ENCODE data around the gene GGCX.

Gene GGCX

GRCh38 chr2:85580206-85580605, 18.9 kb upstream of the GGCX start:
- Histone ChIP-seq H3K27ac (peak overlapping the region; percentile 86 to 96 (median 89)), H3K9me3 (replicated peaks in 1 of 11) (no peaks in the 10 kb centered on the region), H3K9ac (peak overlapping the region; percentile 68 to 91 (median 78)), H3K4me2 (peak overlapping the region; percentile 88 to 100 (median 94)), H4K20me1 (no peaks in the 10 kb centered on the region), H3K4me3 (peak overlapping the region in 8 of 10 experiments; percentile 32 to 63 (median 52); a peak in 9 of 20 replicates), H3K36me3 (peaks cover 0 to 16% (median 0%) of the 10 kb centered on the region in 11 experiments; a peak in 7 of 22 replicates), H3K27me3 (no peaks in the 10 kb centered on the region), H3K4me1 (peaks cover 81 to 91% (median 88%) of the 10 kb centered on the region in 10 experiments)
- TF ChIP-seq Cebpa-rat (IDR thresholded peaks at IDR 0.05): no peak

DNA sequence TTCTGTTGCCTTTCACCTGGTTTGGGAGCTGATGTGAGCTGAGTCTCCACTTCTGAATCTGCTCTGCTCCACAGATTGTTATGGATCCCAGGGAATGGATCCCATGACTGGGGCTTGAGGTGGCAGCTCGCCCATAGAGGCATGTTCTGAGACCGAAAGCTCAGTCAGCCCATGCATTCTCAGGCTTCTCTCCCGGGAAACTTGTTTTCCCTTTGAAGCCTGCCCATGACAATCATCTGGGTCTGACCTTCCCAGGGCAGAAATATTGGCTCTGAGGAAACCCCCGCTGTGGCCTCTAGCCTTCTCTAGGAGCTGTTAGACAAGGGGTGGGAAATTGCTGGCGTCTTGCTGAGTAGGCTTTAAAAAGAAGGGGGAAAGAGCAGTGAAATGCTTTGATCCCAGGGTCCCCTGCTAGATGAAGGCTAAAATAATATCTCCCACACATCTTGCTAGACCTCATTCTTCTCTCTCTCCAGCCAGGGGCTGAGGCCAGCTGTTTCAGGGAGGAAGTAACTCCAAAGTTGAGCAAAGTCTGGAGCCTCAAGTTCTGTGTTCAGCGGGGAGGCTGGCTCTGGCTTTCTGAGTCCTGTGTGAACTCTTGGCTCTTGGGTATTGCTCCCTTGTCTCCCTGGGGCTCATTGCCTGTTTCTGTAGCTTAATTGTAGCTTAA, 18.1 kb upstream of the GGCX start:
- TF ChIP-seq Cebpa-rat (IDR thresholded peaks at IDR 0.05): no peak
- Histone ChIP-seq H3K4me2 (peak overlapping the region; percentile 88 to 100 (median 94)), H3K9ac (peak overlapping the region; percentile 68 to 91 (median 78)), H3K4me1 (peaks cover 73 to 83% (median 80%) of the 10 kb centered on the region in 10 experiments), H3K36me3 (peaks cover 0 to 16% (median 0%) of the 10 kb centered on the region in 11 experiments; a peak in 7 of 22 replicates), H3K9me3 (replicated peaks in 1 of 11) (no peaks in the 10 kb centered on the region), H3K27me3 (no peaks in the 10 kb centered on the region), H4K20me1 (no peaks in the 10 kb centered on the region), H3K27ac (peak overlapping the region; percentile 86 to 96 (median 89)), H3K4me3 (peak overlapping the region; percentile 31 to 63 (median 52))

DNA sequence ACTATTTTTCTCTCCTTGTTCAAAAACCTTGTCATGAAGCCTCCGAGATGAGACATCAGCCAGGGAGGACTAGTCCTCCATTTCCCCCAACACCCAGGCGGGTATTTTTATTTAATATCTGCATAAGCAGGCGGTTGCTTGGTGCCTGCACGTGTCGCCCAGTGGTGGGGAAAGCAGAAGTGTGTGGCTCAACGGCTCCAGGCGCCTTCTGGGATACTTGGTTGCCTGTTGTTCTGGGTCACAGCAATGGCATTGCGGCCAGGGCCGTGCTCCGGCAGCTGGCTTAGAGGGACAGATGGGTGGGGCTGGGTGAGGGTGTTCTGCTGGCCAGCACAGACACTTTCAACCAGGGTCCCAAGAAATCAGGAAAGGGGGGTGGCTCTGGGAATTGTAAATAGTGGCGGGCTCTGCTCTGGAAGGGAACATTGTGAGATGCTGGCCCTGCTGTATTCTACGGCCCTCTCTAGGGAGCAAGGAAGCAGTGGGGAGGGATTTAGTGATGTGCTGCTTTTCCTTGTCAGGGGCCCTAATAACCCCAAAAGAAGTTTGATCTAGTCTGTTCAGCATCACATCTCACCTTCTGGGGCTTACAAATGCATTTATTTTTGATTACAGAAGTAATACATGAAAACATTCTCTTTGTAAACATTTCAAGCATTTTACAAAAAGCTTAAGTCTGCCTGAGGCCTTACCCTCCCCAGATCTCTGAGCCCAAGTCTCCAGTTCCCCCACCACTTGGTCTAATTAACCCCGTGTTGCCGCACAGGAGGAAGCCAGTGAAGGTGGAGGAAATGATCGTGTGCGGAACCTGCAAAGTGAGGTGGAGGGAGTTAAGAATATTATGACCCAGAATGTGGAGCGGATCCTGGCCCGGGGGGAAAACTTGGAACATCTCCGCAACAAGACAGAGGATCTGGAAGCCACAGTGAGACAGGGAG, 17.2 kb upstream of the GGCX start:
- no peaks in the 10 kb centered on the region for H3K9me3 ChIP-seq (replicated peaks in 1 of 11)
- no peaks in the 10 kb centered on the region for H4K20me1 ChIP-seq
- H3K36me3 ChIP-seq: peaks cover 0 to 16% (median 0%) of the 10 kb centered on the region in 11 experiments; a peak in 7 of 22 replicates
- no peak; a peak in 1 of 22 replicates for TF ChIP-seq Cebpa-rat (IDR thresholded peaks at IDR 0.05)
- peaks cover 67 to 76% (median 74%) of the 10 kb centered on the region in 10 experiments for H3K4me1 ChIP-seq
- H3K4me3 ChIP-seq: peak overlapping the region; percentile 31 to 63 (median 52)
- peak overlapping the region; percentile 68 to 91 (median 78) for H3K9ac ChIP-seq
- H3K27me3 ChIP-seq: no peaks in the 10 kb centered on the region
- peak overlapping the region; percentile 86 to 96 (median 89) for H3K27ac ChIP-seq
- H3K4me2 ChIP-seq: peak overlapping the region; percentile 88 to 100 (median 94)

DNA sequence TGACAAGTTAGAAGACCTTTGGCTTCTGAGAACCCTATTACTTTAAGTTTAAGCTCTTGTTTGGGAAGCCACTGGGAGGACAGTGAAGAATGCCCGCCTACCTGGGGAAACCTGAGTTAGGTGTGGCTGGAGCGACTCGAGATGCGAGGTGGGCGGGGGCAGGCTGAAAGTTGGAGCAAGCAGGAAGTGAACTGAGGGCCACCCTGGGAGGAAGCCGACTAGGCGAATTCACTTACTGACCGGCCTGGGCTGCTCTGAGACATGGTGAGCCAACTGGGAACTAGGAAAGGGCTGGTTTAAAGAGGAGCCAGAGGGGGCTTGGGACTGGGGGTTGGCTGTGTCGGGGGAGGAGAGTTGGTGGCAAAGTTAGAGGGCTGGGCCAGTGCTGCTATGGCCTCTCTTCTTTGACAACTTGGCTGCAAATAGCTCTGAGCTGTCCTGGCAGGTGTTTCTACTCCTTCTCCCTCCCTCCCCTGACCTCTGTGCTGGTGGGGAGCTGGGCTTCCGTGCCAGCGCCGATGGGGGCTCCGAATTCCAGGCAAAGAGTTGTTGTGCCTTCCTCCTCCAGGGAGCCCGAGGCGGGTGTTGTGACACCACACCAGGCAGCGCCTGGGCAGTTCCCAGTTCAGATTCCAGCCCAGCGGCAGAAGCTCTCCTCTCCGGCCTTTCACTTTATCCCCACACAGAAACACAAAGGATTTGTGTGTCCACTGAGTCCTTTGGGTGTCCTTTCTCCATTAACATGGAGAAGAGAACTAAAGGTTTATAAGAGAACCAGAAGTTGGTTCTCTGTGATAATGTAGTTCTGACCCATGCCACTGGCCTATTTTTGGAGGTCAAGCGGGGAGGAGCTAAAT, 16.3 kb upstream of the GGCX start, which contains the start of gene VAMP8:
Gene VAMP8 (plus strand): TSS at position 201 of the 857 bp plus-strand sequence. CDS start 61 bp downstream, at position 262.
- H3K9me3 ChIP-seq (replicated peaks in 1 of 11): no peaks in the 10 kb centered on the region
- H3K4me1 ChIP-seq: peaks cover 58 to 67% (median 65%) of the 10 kb centered on the region in 10 experiments
- H3K27me3 ChIP-seq: no peaks in the 10 kb centered on the region
- peak within 1 kb of the TSS; percentile 31 to 63 (median 52); a peak in 19 of 20 replicates for H3K4me3 ChIP-seq
- TF ChIP-seq Cebpa-rat (IDR thresholded peaks at IDR 0.05): no peak
- peak within 1 kb of the TSS; percentile 68 to 91 (median 78) for H3K9ac ChIP-seq
- H4K20me1 ChIP-seq: no peaks in the 10 kb centered on the region
- peak within 1 kb of the TSS; percentile 88 to 100 (median 94) for H3K4me2 ChIP-seq
- H3K27ac ChIP-seq: peak within 1 kb of the TSS; percentile 86 to 96 (median 89)
- H3K36me3 ChIP-seq: peaks cover 0 to 14% (median 0%) of the 10 kb centered on the region in 11 experiments; a peak in 6 of 22 replicates

DNA sequence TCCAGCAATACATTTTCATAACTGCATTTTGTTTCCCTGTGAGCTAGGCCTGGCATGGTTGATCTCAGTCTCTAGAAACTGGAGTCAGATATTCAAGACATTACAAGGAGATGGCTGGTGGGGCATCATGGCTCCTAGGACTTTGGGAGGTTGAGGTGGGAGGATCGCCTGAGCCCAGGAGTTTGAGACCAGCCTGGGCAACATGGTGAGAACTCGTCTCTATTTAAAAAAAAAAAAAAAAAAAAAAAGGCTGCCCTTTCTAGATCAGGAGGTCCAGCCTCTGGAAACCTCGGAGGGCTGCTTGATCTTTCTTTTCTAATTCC, 15.7 kb upstream of the GGCX start:
- no peaks in the 10 kb centered on the region for H4K20me1 ChIP-seq
- peaks cover 53 to 61% (median 59%) of the 10 kb centered on the region in 10 experiments for H3K4me1 ChIP-seq
- H3K27me3 ChIP-seq: no peaks in the 10 kb centered on the region
- no peak for TF ChIP-seq Cebpa-rat (IDR thresholded peaks at IDR 0.05)
- peak overlapping the region; percentile 86 to 96 (median 89) for H3K27ac ChIP-seq
- peak overlapping the region; percentile 88 to 100 (median 94) for H3K4me2 ChIP-seq
- peak overlapping the region in 10 of 11 experiments; percentile 71 to 91 (median 78); a peak in 15 of 22 replicates for H3K9ac ChIP-seq
- H3K4me3 ChIP-seq: peak overlapping the region in 6 of 10 experiments; percentile 48 to 63 (median 52); a peak in 6 of 20 replicates
- H3K9me3 ChIP-seq (replicated peaks in 1 of 11): no peaks in the 10 kb centered on the region
- H3K36me3 ChIP-seq: peaks cover 0 to 8% (median 0%) of the 10 kb centered on the region in 11 experiments; a peak in 6 of 22 replicates

GRCh38 chr2:85575739-85576138, 14.4 kb upstream of the GGCX start:
- H3K9ac ChIP-seq: no peak overlapping the region
- TF ChIP-seq Cebpa-rat (IDR thresholded peaks at IDR 0.05): no peak
- no peaks in the 10 kb centered on the region for H3K9me3 ChIP-seq (replicated peaks in 1 of 11)
- H3K4me2 ChIP-seq: peak overlapping the region in 1 of 11 experiments; percentile 89; a peak in 1 of 22 replicates
- no peak overlapping the region for H3K27ac ChIP-seq
- H3K4me1 ChIP-seq: peaks cover 41 to 48% (median 46%) of the 10 kb centered on the region in 10 experiments
- no peaks in the 10 kb centered on the region for H4K20me1 ChIP-seq
- H3K4me3 ChIP-seq: no peak overlapping the region
- H3K36me3 ChIP-seq: no peaks in the 10 kb centered on the region
- H3K27me3 ChIP-seq: no peaks in the 10 kb centered on the region

GRCh38 chr2:85566265-85566664, 5.0 kb upstream of the GGCX start:
- Histone ChIP-seq H3K27me3 (no peaks in the 10 kb centered on the region), H3K4me2 (no peak overlapping the region), H3K36me3 (no peaks in the 10 kb centered on the region), H3K9ac (no peak overlapping the region), H3K4me1 (peaks cover 23 to 33% (median 28%) of the 10 kb centered on the region in 10 experiments), H3K9me3 (replicated peaks in 1 of 11) (no peaks in the 10 kb centered on the region), H3K27ac (no peak overlapping the region), H4K20me1 (no peaks in the 10 kb centered on the region), H3K4me3 (no peak overlapping the region)
- TF ChIP-seq Cebpa-rat (IDR thresholded peaks at IDR 0.05): no peak

- no peaks in the 10 kb centered on the region for H3K9me3 ChIP-seq (replicated peaks in 1 of 11)
- TF ChIP-seq Cebpa-rat (IDR thresholded peaks at IDR 0.05): peak in 1 of 11 experiments; percentile 26; a peak in 1 of 22 replicates
- peaks cover 2 to 8% (median 2%) of the 10 kb centered on the region in 11 experiments; a peak in 19 of 22 replicates for H3K36me3 ChIP-seq
- peaks cover 0 to 17% (median 0%) of the 10 kb centered on the region in 11 experiments; a peak in 6 of 22 replicates for H4K20me1 ChIP-seq
- H3K4me1 ChIP-seq: peaks cover 40 to 49% (median 45%) of the 10 kb centered on the region in 10 experiments
- no peaks in the 10 kb centered on the region for H3K27me3 ChIP-seq
- peak overlapping the region in 8 of 11 experiments; percentile 4 to 63 (median 36); a peak in 9 of 22 replicates for H3K9ac ChIP-seq
- H3K4me3 ChIP-seq: no peak overlapping the region
- H3K27ac ChIP-seq: peak overlapping the region; percentile 17 to 76 (median 62); a peak in 20 of 22 replicates
- H3K4me2 ChIP-seq: peak overlapping the region; percentile 42 to 80 (median 63)
Measured at GRCh38 chr2:85564144-85564563, 2.9 kb upstream of the GGCX start.
